IMR-90 (cell line): ENCODE measurements around the gene NR6A1.

Experiments
- BHLHE40 ChIP-seq: fragments of 150-350 bp; IDR thresholded peaks from 2 replicates; pipeline ENCODE4 v1.6.1; 2016; ENCODE audit warnings: mild to moderate bottlenecking, low read depth, low read length
- CEBPB ChIP-seq: IDR thresholded peaks from 2 replicates; pipeline ENCODE4 v1.6.1; 2012; ENCODE audit warnings: low read depth, low read length, improper control_type of control experiment
- CHD1 ChIP-seq: IDR thresholded peaks from 2 replicates; pipeline ENCODE4 v1.6.1; 2012; ENCODE audit warnings: low read depth, low read length, improper control_type of control experiment
- CTCF ChIP-seq: conservative IDR thresholded peaks from 2 replicates; pipeline ENCODE4 v1.5.1; 2012; ENCODE audit warnings: mild to moderate bottlenecking, low read depth, low read length, improper control_type of control experiment
- FOS ChIP-seq: fragments of 150-350 bp; IDR thresholded peaks from 2 replicates; pipeline ENCODE4 v1.6.1; 2016; ENCODE audit warnings: low read depth, low read length
- MXI1 ChIP-seq: IDR thresholded peaks from 2 replicates; pipeline ENCODE4 v1.6.1; 2012; ENCODE audit warnings: low read depth, mild to moderate bottlenecking, low read length, moderate library complexity, borderline replicate concordance
- POLR2A ChIP-seq: IDR thresholded peaks from 2 replicates; pipeline ENCODE4 v1.6.1; 2012; ENCODE audit warnings: mild to moderate bottlenecking, low read depth, low read length
- RAD21 ChIP-seq: IDR thresholded peaks from 2 replicates; pipeline ENCODE4 v1.6.1; 2012; ENCODE audit warnings: low read length, improper control_type of control experiment
- RCOR1 ChIP-seq: IDR thresholded peaks from 2 replicates; pipeline ENCODE4 v1.6.1; 2012; ENCODE audit warnings: mild to moderate bottlenecking, low read length, improper control_type of control experiment; ENCODE audit not compliant: insufficient replicate concordance
- RFX5 ChIP-seq: IDR thresholded peaks from 2 replicates; pipeline ENCODE4 v1.8.0; 2012; ENCODE audit warnings: low read depth, mild to moderate bottlenecking, low read length, moderate library complexity
- SMC3 ChIP-seq: fragments of 150-350 bp; IDR thresholded peaks from 2 replicates; pipeline ENCODE4 v1.6.1; 2016; ENCODE audit warnings: low read depth, mild to moderate bottlenecking, antibody characterized with exemption, low read length, moderate library complexity
- USF2 ChIP-seq: fragments of 150-350 bp; IDR thresholded peaks from 2 replicates; pipeline ENCODE4 v1.6.1; 2017; ENCODE audit warnings: mild to moderate bottlenecking, antibody characterized with exemption, low read length, low read depth

DNA sequence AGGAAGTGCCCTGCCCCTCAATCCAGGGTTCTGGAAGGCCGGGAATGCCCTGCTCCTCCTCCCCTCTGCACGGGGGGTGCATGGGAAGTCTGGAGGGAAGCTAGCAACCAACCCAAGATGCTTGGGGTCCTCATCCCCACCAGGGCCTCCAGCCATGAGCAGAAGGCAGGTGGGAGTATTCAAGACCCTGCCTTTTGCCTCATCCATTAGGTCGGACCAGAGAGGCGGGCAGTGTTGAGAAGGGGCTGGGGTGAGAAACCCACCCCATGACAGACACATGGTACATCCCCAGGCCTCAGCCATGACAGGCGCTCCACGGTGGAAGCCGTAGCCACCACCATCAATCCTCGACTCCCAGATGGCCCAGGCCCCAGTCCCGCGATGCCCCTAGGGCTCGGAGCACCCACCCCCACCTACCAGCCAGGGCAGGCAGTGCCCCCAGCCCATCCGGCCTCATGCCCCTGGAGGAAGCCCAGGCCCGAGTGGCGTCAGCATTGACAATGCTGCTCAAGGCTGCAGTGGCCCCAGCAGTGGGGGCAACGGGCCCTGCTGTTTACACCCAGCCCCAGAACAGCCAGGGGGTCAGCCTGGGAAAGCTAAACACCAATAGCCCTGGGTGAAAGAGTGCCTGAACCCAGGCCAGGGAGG, 272.5 kb downstream of the NR6A1 start:
- TF ChIP-seq RCOR1 (no peak), CTCF (no peak), POLR2A (no peak), SMC3 (no peak), CHD1 (no peak), RFX5 (no peak), FOS (no peak), RAD21 (no peak), USF2 (no peak), BHLHE40 (no peak), MXI1 (no peak), CEBPB (no peak)
